HepG2 (cell line): ENCODE measurements around the gene PARD3. TPM values are rescaled to one million over a fixed set of nuclear protein-coding genes. Genes with fewer than 3 reads are reported as not detected.

Source experiments
- ATAC-seq: fragments of 200-7000 bp; cut with Tn5 transposase; 3 replicates; pipeline ENCODE4 v1.9.1; 2020; ENCODE audit warnings: mild to moderate bottlenecking, moderate library complexity
- BruUV-seq: library from RNA; stranded (reverse); fragments of 400-500 nt; replicated peaks from 2 replicates; lab custom pipeline; 2021; lab: Mats Ljungman, UMichigan
- CTCF ChIA-PET: fragments of 300-600 bp; formaldehyde crosslinking; extraction: SDS; loops from one replicate; lab custom pipeline; 2021; ENCODE audit warnings: low total read pairs, inconsistent platforms, low intra/inter-chr PET ratio; lab: Yijun Ruan, JAX
- POLR2A ChIA-PET: fragments of 350-600 bp; sonication (Branson Sonifier 250); formaldehyde crosslinking; loops from one replicate; lab custom pipeline; 2020; ENCODE audit warnings: antibody characterized with exemption, inconsistent platforms; lab: Yijun Ruan, JAX
- DNase-seq: peaks from one replicate; pipeline ENCODE4 v3.0.0-alpha.2; 2015; ENCODE audit warnings: low spot score
- FAIRE-seq: peaks from 3 replicates; lab custom pipeline; 2011; peaks lifted over from hg19 to GRCh38; lab: Jason Lieb, UNC
- H2AFZ ChIP-seq: one replicate; pipeline ENCODE4 v1.6.1; 2011; ENCODE audit warnings: low read length, inconsistent platforms
- H3K27ac ChIP-seq: fragments of 300-600 bp; 3 replicates; pipeline ENCODE4 v1.8.0; 2011; ENCODE audit warnings: mixed run types, mild to moderate bottlenecking, mixed read lengths, low read length, inconsistent platforms; ENCODE audit not compliant: insufficient read depth; ENCODE audit errors: extremely low read length
- H3K27me3 ChIP-seq, 2 experiments: fragments of 200-600 bp in 1 of 2; 2 replicates in 1 of 2; 3 replicates in 1 of 2; pipeline versions ENCODE4 v1.6.0 to v1.8.0; 2011; ENCODE audit warnings: low read length in 2 of 2, mild to moderate bottlenecking in 2 of 2, moderate library complexity in 2 of 2, inconsistent platforms in 1 of 2; ENCODE audit not compliant: insufficient read depth in 2 of 2, control insufficient read depth in 1 of 2
- H3K36me3 ChIP-seq, 2 experiments: fragments of 200-600 bp in 1 of 2; replicated peaks in 1 of 2; 2 replicates in 1 of 2; 3 replicates in 1 of 2; pipeline versions ENCODE4 v1.5.1 to v1.8.0; 2011; ENCODE audit warnings: low read length in 2 of 2, inconsistent platforms in 1 of 2; ENCODE audit not compliant: insufficient read depth in 2 of 2, control insufficient read depth in 1 of 2
- H3K4me1 ChIP-seq: 2 replicates; pipeline ENCODE4 v1.5.1; 2012; ENCODE audit warnings: low read length, inconsistent platforms; ENCODE audit not compliant: insufficient read depth
- H3K4me2 ChIP-seq: 2 replicates; pipeline ENCODE4 v1.6.0; 2011; ENCODE audit warnings: low read depth, low read length, inconsistent platforms
- H3K4me3 ChIP-seq, 3 experiments: fragments of 200-600 bp in 1 of 3; sonication (generic), shearing (Covaris generic) in 1 of 3; replicated peaks in 1 of 3; 2 replicates each; pipeline ENCODE4 v1.5.1; 2011 to 2016; ENCODE audit warnings: low read length in 3 of 3, inconsistent platforms in 2 of 3, low read depth in 2 of 3, mild to moderate bottlenecking in 2 of 3, control low read depth in 1 of 3, mixed read lengths in 1 of 3; ENCODE audit not compliant: insufficient read depth in 1 of 3
- H3K79me2 ChIP-seq: one replicate; pipeline ENCODE4 v1.6.1; 2011; ENCODE audit warnings: low read length, inconsistent platforms; ENCODE audit not compliant: insufficient read depth
- H3K9ac ChIP-seq: 2 replicates; pipeline ENCODE4 v1.6.0; 2011; ENCODE audit warnings: mild to moderate bottlenecking, low read depth, low read length, inconsistent platforms; ENCODE audit not compliant: insufficient read depth
- H3K9me3 ChIP-seq: 2 replicates; pipeline ENCODE4 v1.5.1; 2012; ENCODE audit warnings: mild to moderate bottlenecking, low read length
- H4K20me1 ChIP-seq: 2 replicates; pipeline ENCODE4 v1.6.0; 2011; ENCODE audit warnings: inconsistent platforms, mild to moderate bottlenecking, low read length, moderate library complexity; ENCODE audit not compliant: insufficient read depth
- CHCHD3 ChIP-seq: sonication (generic); formaldehyde crosslinking; IDR thresholded peaks from 2 replicates; pipeline ENCODE4 v1.8.0; 2022; ENCODE audit warnings: mild to moderate bottlenecking, missing genetic modification reagents, moderate library complexity
- HES4 ChIP-seq: sonication (generic); formaldehyde crosslinking; IDR thresholded peaks from 2 replicates; pipeline ENCODE4 v1.9.0; 2021; ENCODE audit warnings: mild to moderate bottlenecking, missing genetic modification reagents, borderline replicate concordance
- MED13 ChIP-seq: sonication (generic); formaldehyde crosslinking; IDR thresholded peaks from 2 replicates; pipeline ENCODE4 v1.5.0; 2020; ENCODE audit warnings: missing genetic modification reagents
- MIXL1 ChIP-seq: IDR thresholded peaks from 2 replicates; pipeline ENCODE4 v1.6.1; 2016
- MTA3 ChIP-seq: sonication (generic); formaldehyde crosslinking; IDR thresholded peaks from 2 replicates; pipeline ENCODE4 v1.4.0; 2020; ENCODE audit warnings: missing genetic modification reagents
- RAD21 ChIP-seq: fragments of 450-650 bp; formaldehyde crosslinking; IDR thresholded peaks from 2 replicates; pipeline ENCODE4 v1.5.0; 2020; ENCODE audit warnings: mild to moderate bottlenecking
- RBFOX2 ChIP-seq: fragments of 200-400 bp; formaldehyde crosslinking; IDR thresholded peaks from 2 replicates; pipeline ENCODE4 v1.6.1; 2017; ENCODE audit warnings: low read depth, mild to moderate bottlenecking, low read length
- ZNF3 ChIP-seq: IDR thresholded peaks from 2 replicates; pipeline ENCODE4 v1.7.0; 2017; ENCODE audit warnings: inconsistent platforms
- ZNF75D ChIP-seq: sonication (generic); formaldehyde crosslinking; IDR thresholded peaks from 2 replicates; pipeline ENCODE4 v1.8.1; 2023; ENCODE audit warnings: missing genetic modification reagents, mild to moderate bottlenecking, borderline replicate concordance
- ZNF879 ChIP-seq: sonication (generic); formaldehyde crosslinking; IDR thresholded peaks from 2 replicates; pipeline ENCODE4 v1.8.1; 2023; ENCODE audit warnings: missing genetic modification reagents
- WGBS: methylation state at CpG from one replicate; pipeline ENCODE4 v1.1.6; 2017; ENCODE audit warnings: low lambda C conversion rate; 5-methylcytosine and 5-hydroxymethylcytosine counted together
- in situ Hi-C: cut with HindIII; loops from 2 replicates; pipeline ENCODE4 v1.10.0; 2017; ENCODE audit warnings: low pct_unique_long_range_greater_than_20kb; ENCODE audit not compliant: extremely low pct_ligation_motif_present
- intact Hi-C: fragments of 100-400 bp; cut with micrococcal nuclease; formaldehyde crosslinking; loops from one replicate; pipeline ENCODE4 v1.10.0; 2022; ENCODE audit not compliant: unreplicated experiment
- polyA plus RNA-seq, 8 experiments: library from polyadenylated mRNA; depleted of rRNA in 3 of 8; stranded (reverse) in 7 of 8; unstranded in 1 of 8; fragments of >200 nt; fragmentation: Illumina TruSeq in 4 of 8; extraction: Trizol in 4 of 8; gene quantifications; 2 replicates each; pipeline versions ENCODE4 v1.2.1 to v1.2.3, GENCODE V29; 2011 to 2016; ENCODE audit warnings: low read depth in 4 of 8, missing spikeins in 1 of 8, mixed read lengths in 1 of 8; ENCODE audit not compliant: insufficient read depth in 1 of 8
- total RNA-seq, 5 experiments: library from RNA; depleted of rRNA; stranded (reverse); fragments of >200 nt; fragmentation: Illumina TruSeq; extraction: Trizol; gene quantifications; 2 replicates each; pipeline ENCODE4 v1.2.3, GENCODE V29; 2016; ENCODE audit warnings: low read depth in 1 of 5
- TF ChIP-seq, protein P1 (sequence below): sonication (generic); formaldehyde crosslinking; IDR thresholded peaks from 2 replicates; pipeline ENCODE4 v1.9.0; 2021; ENCODE audit warnings: missing genetic modification reagents, borderline replicate concordance
- TF ChIP-seq, protein P2 (sequence below): sonication (generic); formaldehyde crosslinking; IDR thresholded peaks from 2 replicates; pipeline ENCODE4 v1.8.1; 2023; ENCODE audit warnings: missing genetic modification reagents, mild to moderate bottlenecking, borderline replicate concordance

PARD3 gene
- total and polyA plus RNA-seq, 2 of the 13 experiments (the other 11 are each of a cell fraction or from before 2014, with no cell fraction given), result 40.9 to 60.0 TPM

DNA sequence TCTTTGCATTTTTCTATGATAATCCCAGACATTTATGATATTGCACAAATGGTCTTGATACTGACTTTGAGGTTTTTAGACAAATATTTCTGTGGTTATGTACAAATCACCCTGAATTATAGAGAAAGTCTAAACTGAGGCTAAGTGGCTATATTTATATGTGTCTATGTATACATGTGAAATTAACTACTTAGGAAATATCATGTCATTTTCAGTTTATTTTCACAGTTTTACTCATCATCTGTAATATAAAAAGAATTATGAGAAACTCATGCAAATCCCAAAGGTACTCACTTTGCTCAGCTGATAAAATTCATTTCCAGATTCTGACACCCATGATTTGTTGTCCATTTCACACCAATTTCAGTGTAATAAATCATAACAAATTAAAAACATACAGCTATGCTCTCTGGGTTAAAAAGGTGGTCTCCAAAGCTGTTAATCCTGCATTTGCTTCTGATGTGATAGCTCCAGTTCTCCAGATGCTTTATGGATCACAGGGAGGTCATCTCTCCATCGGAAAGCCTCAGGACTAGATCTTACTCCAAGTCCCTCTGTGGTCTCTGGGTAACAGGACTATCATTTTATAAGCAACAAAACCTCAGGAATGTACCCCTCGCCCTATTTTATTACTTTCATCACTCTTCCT, 673.9 kb downstream of the PARD3 start:
- Histone ChIP-seq H3K27me3 (no peaks in the 10 kb centered on the region), H3K79me2 (no peaks in the 10 kb centered on the region), H3K4me3 (no peak overlapping the region), H3K36me3 (no peaks in the 10 kb centered on the region), H3K4me1 (no peaks in the 10 kb centered on the region), H3K9ac (no peak overlapping the region), H4K20me1 (no peaks in the 10 kb centered on the region)
- CTCF ChIA-PET, result no interaction called here
- WGBS, result 93% methylated on average over 2 of the region's 2 CpGs
- ATAC-seq, result no peak
- in situ Hi-C loops (loop anchor here (25.0 kb wide), 1 partner anchor 496 kb away; no protein-coding TSS in a partner anchor), intact Hi-C loops (no loop called here)
- POLR2A ChIA-PET, result no interaction called here
- DNase-seq, result no peak
- TF ChIP-seq RBFOX2 (no peak), CHCHD3 (CRISPR knock-in tag) (no peak), MED13 (CRISPR knock-in tag) (no peak), MTA3 (CRISPR knock-in tag) (no peak), ZNF75D (CRISPR knock-in tag) (no peak), RAD21 (CRISPR knock-in tag) (no peak), ZNF3 (no peak), ZNF879 (CRISPR knock-in tag) (no peak), HES4 (CRISPR knock-in tag) (no peak), MIXL1 (CRISPR knock-in tag) (no peak)
- TF ChIP-seq, protein P1, sequence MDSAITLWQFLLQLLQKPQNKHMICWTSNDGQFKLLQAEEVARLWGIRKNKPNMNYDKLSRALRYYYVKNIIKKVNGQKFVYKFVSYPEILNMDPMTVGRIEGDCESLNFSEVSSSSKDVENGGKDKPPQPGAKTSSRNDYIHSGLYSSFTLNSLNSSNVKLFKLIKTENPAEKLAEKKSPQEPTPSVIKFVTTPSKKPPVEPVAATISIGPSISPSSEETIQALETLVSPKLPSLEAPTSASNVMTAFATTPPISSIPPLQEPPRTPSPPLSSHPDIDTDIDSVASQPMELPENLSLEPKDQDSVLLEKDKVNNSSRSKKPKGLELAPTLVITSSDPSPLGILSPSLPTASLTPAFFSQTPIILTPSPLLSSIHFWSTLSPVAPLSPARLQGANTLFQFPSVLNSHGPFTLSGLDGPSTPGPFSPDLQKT, result no peak
- TF ChIP-seq, protein P2, sequence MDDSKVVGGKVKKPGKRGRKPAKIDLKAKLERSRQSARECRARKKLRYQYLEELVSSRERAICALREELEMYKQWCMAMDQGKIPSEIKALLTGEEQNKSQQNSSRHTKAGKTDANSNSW, result no peak
- TF ChIP-seq, all 625 proteins: peak for 0
- BruUV-seq, result no TSS peak
- FAIRE-seq, result no peak
- Histone ChIP-seq H3K4me2 (no peak overlapping the region), H3K27ac (no peak overlapping the region), H2AFZ (no peak overlapping the region), H3K9me3 (no peaks in the 10 kb centered on the region)
